Measurements from ENCODE around the gene PRKCQ. TPM values are rescaled to one million over a fixed set of nuclear protein-coding genes. Genes with fewer than 3 reads are reported as not detected.

Gene PRKCQ
- total and polyA plus RNA-seq, 2 experiments from 2014 or later, result 0.43 to 0.97 TPM

GRCh38 chr10:6513476-6513875, 66.6 kb downstream of the PRKCQ start:
- no peak for DNase-seq (ENCODE audit: low spot score)
- Histone ChIP-seq H3K79me2 (no peaks in the 10 kb centered on the region), H2AFZ (no peak overlapping the region), H3K9me2 (replicated peaks; ENCODE audit: insufficient read depth) (no peaks in the 10 kb centered on the region), H3K4me3 (no peak overlapping the region), H3K27ac (no peak overlapping the region), H3K36me3 (replicated peaks; ENCODE audit: insufficient read depth, low read depth) (no peaks in the 10 kb centered on the region), H4K20me1 (ENCODE audit: insufficient read depth, poor library complexity, severe bottlenecking) (no peaks in the 10 kb centered on the region), H3K4me1 (ENCODE audit: insufficient read depth) (no peaks in the 10 kb centered on the region), H3K4me2 (no peak overlapping the region), H3K9me3 (ENCODE audit: low read depth) (no peaks in the 10 kb centered on the region), H3K27me3 (peaks cover 5% of the 10 kb centered on the region)
- WGBS (ENCODE audit: low lambda C conversion rate, missing lambda C conversion rate), result 79% methylated on average over 3 of the region's 3 CpGs
- TF ChIP-seq EZH2phosphoT487 (IDR thresholded peaks at IDR 0.05; ENCODE audit: low read depth, severe bottlenecking, unreplicated experiment) (no peak), EZH2 (IDR thresholded peaks at IDR 0.05; ENCODE audit: borderline replicate concordance) (no peak)
- TF ChIP-seq, protein P1, sequence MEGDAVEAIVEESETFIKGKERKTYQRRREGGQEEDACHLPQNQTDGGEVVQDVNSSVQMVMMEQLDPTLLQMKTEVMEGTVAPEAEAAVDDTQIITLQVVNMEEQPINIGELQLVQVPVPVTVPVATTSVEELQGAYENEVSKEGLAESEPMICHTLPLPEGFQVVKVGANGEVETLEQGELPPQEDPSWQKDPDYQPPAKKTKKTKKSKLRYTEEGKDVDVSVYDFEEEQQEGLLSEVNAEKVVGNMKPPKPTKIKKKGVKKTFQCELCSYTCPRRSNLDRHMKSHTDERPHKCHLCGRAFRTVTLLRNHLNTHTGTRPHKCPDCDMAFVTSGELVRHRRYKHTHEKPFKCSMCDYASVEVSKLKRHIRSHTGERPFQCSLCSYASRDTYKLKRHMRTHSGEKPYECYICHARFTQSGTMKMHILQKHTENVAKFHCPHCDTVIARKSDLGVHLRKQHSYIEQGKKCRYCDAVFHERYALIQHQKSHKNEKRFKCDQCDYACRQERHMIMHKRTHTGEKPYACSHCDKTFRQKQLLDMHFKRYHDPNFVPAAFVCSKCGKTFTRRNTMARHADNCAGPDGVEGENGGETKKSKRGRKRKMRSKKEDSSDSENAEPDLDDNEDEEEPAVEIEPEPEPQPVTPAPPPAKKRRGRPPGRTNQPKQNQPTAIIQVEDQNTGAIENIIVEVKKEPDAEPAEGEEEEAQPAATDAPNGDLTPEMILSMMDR (IDR thresholded peaks at IDR 0.05; ENCODE audit: poor library complexity), result no peak

GRCh38 chr10:6512182-6512581, 67.9 kb downstream of the PRKCQ start:
- Histone ChIP-seq H3K9me2 (replicated peaks; ENCODE audit: insufficient read depth) (no peaks in the 10 kb centered on the region), H2AFZ (no peak overlapping the region), H3K79me2 (no peaks in the 10 kb centered on the region), H3K4me1 (ENCODE audit: insufficient read depth) (no peaks in the 10 kb centered on the region), H4K20me1 (ENCODE audit: insufficient read depth, poor library complexity, severe bottlenecking) (no peaks in the 10 kb centered on the region), H3K4me3 (no peak overlapping the region), H3K4me2 (no peak overlapping the region), H3K9me3 (ENCODE audit: low read depth) (no peaks in the 10 kb centered on the region), H3K27ac (no peak overlapping the region), H3K27me3 (peaks cover 5% of the 10 kb centered on the region), H3K36me3 (replicated peaks; ENCODE audit: insufficient read depth, low read depth) (no peaks in the 10 kb centered on the region)
- no peak for TF ChIP-seq EZH2phosphoT487 (IDR thresholded peaks at IDR 0.05; ENCODE audit: low read depth, severe bottlenecking, unreplicated experiment)
- no peak for TF ChIP-seq EZH2 (IDR thresholded peaks at IDR 0.05; ENCODE audit: borderline replicate concordance)
- TF ChIP-seq, protein P1 (IDR thresholded peaks at IDR 0.05; ENCODE audit: poor library complexity), result no peak
- DNase-seq (ENCODE audit: low spot score), result no peak
- WGBS (ENCODE audit: low lambda C conversion rate, missing lambda C conversion rate), result 91% methylated on average over 3 of the region's 3 CpGs

DNA sequence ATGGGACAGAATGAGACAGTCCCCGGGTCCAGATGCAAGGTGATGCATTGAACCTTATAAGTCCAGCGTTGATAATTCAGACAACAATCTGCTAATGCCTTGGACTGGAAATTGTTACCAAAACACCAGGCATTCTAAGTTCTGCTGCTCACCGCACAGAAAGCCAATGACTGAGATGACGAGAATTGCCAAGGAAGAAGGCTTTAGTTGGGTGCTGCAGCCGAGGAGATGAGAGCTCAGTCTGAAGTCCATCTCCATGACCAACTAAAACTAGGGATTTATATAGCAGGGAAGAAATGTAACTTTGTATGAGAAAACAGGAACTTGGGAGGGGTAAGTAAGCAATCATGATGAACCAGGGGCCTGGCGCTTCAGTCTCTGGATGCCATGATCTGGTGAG, 68.7 kb downstream of the PRKCQ start:
- TF ChIP-seq EZH2 (IDR thresholded peaks at IDR 0.05; ENCODE audit: borderline replicate concordance), result no peak
- TF ChIP-seq EZH2phosphoT487 (IDR thresholded peaks at IDR 0.05; ENCODE audit: low read depth, severe bottlenecking, unreplicated experiment), result no peak
- TF ChIP-seq, protein P1 (IDR thresholded peaks at IDR 0.05; ENCODE audit: poor library complexity), result no peak

GRCh38 chr10:6507311-6507710, 72.8 kb downstream of the PRKCQ start:
- Histone ChIP-seq H4K20me1 (ENCODE audit: insufficient read depth, poor library complexity, severe bottlenecking) (no peaks in the 10 kb centered on the region), H3K36me3 (replicated peaks; ENCODE audit: insufficient read depth, low read depth) (no peaks in the 10 kb centered on the region), H3K27ac (no peak overlapping the region), H3K79me2 (no peaks in the 10 kb centered on the region), H3K4me3 (no peak overlapping the region), H3K27me3 (no peaks in the 10 kb centered on the region), H3K9me2 (replicated peaks; ENCODE audit: insufficient read depth) (no peaks in the 10 kb centered on the region), H2AFZ (no peak overlapping the region), H3K9me3 (ENCODE audit: low read depth) (no peaks in the 10 kb centered on the region), H3K4me1 (ENCODE audit: insufficient read depth) (no peaks in the 10 kb centered on the region), H3K4me2 (no peak overlapping the region)
- no peak for DNase-seq (ENCODE audit: low spot score)
- TF ChIP-seq, protein P1 (IDR thresholded peaks at IDR 0.05; ENCODE audit: poor library complexity), result no peak
- TF ChIP-seq EZH2phosphoT487 (IDR thresholded peaks at IDR 0.05; ENCODE audit: low read depth, severe bottlenecking, unreplicated experiment) (no peak), EZH2 (IDR thresholded peaks at IDR 0.05; ENCODE audit: borderline replicate concordance) (no peak)
- 90% methylated on average over 5 of the region's 5 CpGs for WGBS (ENCODE audit: low lambda C conversion rate, missing lambda C conversion rate)

More for the DNA sequence above, 68.7 kb downstream of the PRKCQ start:
- H4K20me1 ChIP-seq (ENCODE audit: insufficient read depth, poor library complexity, severe bottlenecking), result no peaks in the 10 kb centered on the region
- no peaks in the 10 kb centered on the region for H3K9me2 ChIP-seq (replicated peaks; ENCODE audit: insufficient read depth)
- H3K27me3 ChIP-seq, result no peaks in the 10 kb centered on the region
- H3K4me3 ChIP-seq, result no peak overlapping the region
- H3K36me3 ChIP-seq (replicated peaks; ENCODE audit: insufficient read depth, low read depth), result no peaks in the 10 kb centered on the region
- no peak for DNase-seq (ENCODE audit: low spot score)
- 94% methylated on average over 6 of the region's 6 CpGs for WGBS (ENCODE audit: low lambda C conversion rate, missing lambda C conversion rate)
- no peaks in the 10 kb centered on the region for H3K79me2 ChIP-seq
- no peak overlapping the region for H2AFZ ChIP-seq
- no peaks in the 10 kb centered on the region for H3K9me3 ChIP-seq (ENCODE audit: low read depth)
- H3K4me2 ChIP-seq, result no peak overlapping the region
- H3K27ac ChIP-seq, result no peak overlapping the region
- no peaks in the 10 kb centered on the region for H3K4me1 ChIP-seq (ENCODE audit: insufficient read depth)

Measured in hepatocyte (in vitro differentiated cells).